Measurements from ENCODE around the gene PRKCH. TPM values are rescaled to one million over a fixed set of nuclear protein-coding genes. Genes with fewer than 3 reads are reported as not detected.
A peak's percentile ranks its signal among the peaks of the same experiment; 100 is the strongest.

The PRKCH gene
- 80.8 and 170 TPM in 2 replicates for total RNA-seq (2014; rRNA removed)
- percentile 87 among the genes with signal in this experiment for Bru-seq, nascent RNA
- BruChase-seq, experiment 1, labeled RNA remaining after a 6-hour chase, result percentile 69 among the genes with signal in this experiment
- percentile 75 among the genes with signal in this experiment for BruChase-seq, experiment 2, labeled RNA remaining after a 2-hour chase
- long read RNA-seq, transcript PRKCH-201 (14 exons, 3,582 nt), result major isoform, 79 of 124 reads
- long read RNA-seq, partial matches to known transcripts, result 20 of 124 reads
- long read RNA-seq, other reads (novel, unspliced or antisense), result 25 of 124 reads

DNA sequence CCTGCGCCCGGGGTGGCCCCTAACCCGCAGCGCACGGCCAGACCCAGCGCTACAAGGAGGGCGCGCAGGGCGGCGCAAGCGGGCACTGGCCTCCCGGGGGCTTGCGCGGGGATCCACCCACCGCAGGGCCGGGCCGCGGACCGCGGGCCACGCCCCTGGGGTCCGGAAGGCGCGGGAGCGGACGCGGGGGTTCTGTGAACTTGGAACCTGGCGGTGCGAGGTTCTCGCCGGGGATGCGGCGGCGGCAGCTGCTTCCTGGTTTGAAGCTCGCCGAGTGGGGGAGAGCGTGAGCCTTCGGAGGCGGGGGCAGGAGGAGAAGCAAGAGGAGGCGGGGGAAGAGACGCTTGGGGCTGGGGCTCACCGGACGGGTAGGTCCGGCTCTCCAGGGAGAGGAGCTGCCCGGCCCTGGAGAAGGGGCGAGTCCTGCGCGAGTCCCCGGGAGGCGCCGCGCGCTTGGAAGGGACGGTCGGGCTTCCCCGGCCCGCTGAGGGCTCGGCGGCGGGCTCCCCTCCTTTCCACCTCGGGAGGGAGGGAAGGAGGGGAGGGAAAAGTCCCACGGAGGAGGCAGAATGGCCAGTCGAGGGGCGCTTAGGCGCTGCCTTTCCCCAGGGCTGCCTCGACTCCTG is at the start of gene PRKCH:
Gene PRKCH (plus strand): TSS at position 195 of the 626 bp plus-strand sequence. CDS start 523 bp downstream, outside the sequence.
- Histone ChIP-seq H3K9ac (ENCODE audit: low read length) (peak within 1 kb of the TSS; percentile 76), H4K20me1 (ENCODE audit: low read length) (peaks cover 12% of the 10 kb centered on the region; the same call in 1 of the 2 replicates), H3K4me3 (ENCODE audit: low read length) (peak within 1 kb of the TSS; percentile 72), H2AFZ (ENCODE audit: low read length) (peak within 1 kb of the TSS; percentile 75), H3K27me3 (ENCODE audit: low read length) (no peaks in the 10 kb centered on the region), H3K4me1 (ENCODE audit: insufficient read depth, low read length) (peaks cover 23% of the 10 kb centered on the region), H3K79me2 (ENCODE audit: low read length) (peaks cover 38% of the 10 kb centered on the region), H3F3A (ENCODE audit: low read length, unreplicated experiment) (peaks cover 2% of the 10 kb centered on the region), H3K4me2 (ENCODE audit: low read length) (peak within 1 kb of the TSS; percentile 82), H3K9me3 (ENCODE audit: low read length) (no peaks in the 10 kb centered on the region), H3K27ac (ENCODE audit: low read length) (peak within 1 kb of the TSS; percentile 44), H3K36me3 (ENCODE audit: low read depth, low read length) (no peaks in the 10 kb centered on the region), H3K9me2 (replicated peaks; ENCODE audit: low read length) (no peaks in the 10 kb centered on the region)
- no TSS peak for BruUV-seq (replicated peaks)
- ATAC-seq (peak; percentile 71), DNase-seq (peak; percentile 90)
- POLR2A ChIA-PET (ENCODE audit: unreplicated experiment), result interaction anchor here (0.5 to 1.0 kb wide), 11 partner anchors 12 to 772 kb away, joined by 3 to 11 read pairs (median 4); partner anchors contain the start of gene SNAPC1
- CTCF ChIA-PET, result interaction anchor here (0.7 to 1.4 kb wide), 4 partner anchors 25 to 191 kb away, joined by 3 to 5 read pairs (median 3); no protein-coding TSS in a partner anchor
- TF ChIP-seq, protein P1, sequence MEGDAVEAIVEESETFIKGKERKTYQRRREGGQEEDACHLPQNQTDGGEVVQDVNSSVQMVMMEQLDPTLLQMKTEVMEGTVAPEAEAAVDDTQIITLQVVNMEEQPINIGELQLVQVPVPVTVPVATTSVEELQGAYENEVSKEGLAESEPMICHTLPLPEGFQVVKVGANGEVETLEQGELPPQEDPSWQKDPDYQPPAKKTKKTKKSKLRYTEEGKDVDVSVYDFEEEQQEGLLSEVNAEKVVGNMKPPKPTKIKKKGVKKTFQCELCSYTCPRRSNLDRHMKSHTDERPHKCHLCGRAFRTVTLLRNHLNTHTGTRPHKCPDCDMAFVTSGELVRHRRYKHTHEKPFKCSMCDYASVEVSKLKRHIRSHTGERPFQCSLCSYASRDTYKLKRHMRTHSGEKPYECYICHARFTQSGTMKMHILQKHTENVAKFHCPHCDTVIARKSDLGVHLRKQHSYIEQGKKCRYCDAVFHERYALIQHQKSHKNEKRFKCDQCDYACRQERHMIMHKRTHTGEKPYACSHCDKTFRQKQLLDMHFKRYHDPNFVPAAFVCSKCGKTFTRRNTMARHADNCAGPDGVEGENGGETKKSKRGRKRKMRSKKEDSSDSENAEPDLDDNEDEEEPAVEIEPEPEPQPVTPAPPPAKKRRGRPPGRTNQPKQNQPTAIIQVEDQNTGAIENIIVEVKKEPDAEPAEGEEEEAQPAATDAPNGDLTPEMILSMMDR (conservative IDR thresholded peaks at IDR 0.05; ENCODE audit: low read depth, low read length), result peak; percentile 58
- no peak for TF ChIP-seq EZH2 (IDR thresholded peaks at IDR 0.05; ENCODE audit: low read length, unreplicated experiment)
- TF ChIP-seq EZH2phosphoT487 (IDR thresholded peaks at IDR 0.05; ENCODE audit: borderline replicate concordance, low read length), result peak; percentile 47; the same call in 1 of the 2 replicates
- intact Hi-C loops (cut with micrococcal nuclease), result loop anchor here (1.0 to 2.0 kb wide), 5 partner anchors 24 to 117 kb away; no protein-coding TSS in a partner anchor

DNA sequence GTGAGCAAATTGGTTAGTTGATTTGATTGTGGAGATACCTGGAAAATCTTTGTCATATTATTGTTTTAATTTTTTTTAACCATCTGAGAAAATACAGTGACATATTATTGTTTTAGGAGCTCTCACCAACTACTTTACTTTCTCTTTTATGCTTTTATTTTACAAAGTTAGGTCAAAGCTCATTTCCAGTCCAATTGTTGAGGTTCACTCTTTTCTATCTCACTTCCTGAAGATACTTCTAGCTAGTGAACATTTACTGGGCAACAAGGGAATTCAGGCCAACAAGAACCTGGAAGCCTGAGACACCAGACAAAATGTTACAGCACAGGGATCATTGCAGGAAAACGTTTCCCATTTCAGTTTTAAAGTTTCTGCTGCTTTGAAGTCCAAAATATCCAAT is 44.1 kb upstream of the PRKCH start:
- H3K79me2 ChIP-seq (ENCODE audit: low read length), result peaks cover 35% of the 10 kb centered on the region
- peak overlapping the region; percentile 85 for H3K4me3 ChIP-seq (ENCODE audit: low read length)
- no peak for ATAC-seq
- no peaks in the 10 kb centered on the region for H3K9me3 ChIP-seq (ENCODE audit: low read length)
- TF ChIP-seq, protein P1 (conservative IDR thresholded peaks at IDR 0.05; ENCODE audit: low read depth, low read length), result no peak
- TF ChIP-seq EZH2phosphoT487 (IDR thresholded peaks at IDR 0.05; ENCODE audit: borderline replicate concordance, low read length), result no peak
- TF ChIP-seq EZH2 (IDR thresholded peaks at IDR 0.05; ENCODE audit: low read length, unreplicated experiment), result no peak
- ChIA-PET POLR2A (ENCODE audit: unreplicated experiment) (no interaction called here), CTCF (interaction anchor here (0.7 kb wide), 2 partner anchors 10 to 13 kb away, joined by 3 read pairs; no protein-coding TSS in a partner anchor)
- no peaks in the 10 kb centered on the region for H3K27me3 ChIP-seq (ENCODE audit: low read length)
- H3K9me2 ChIP-seq (replicated peaks; ENCODE audit: low read length), result no peaks in the 10 kb centered on the region
- peaks cover 30% of the 10 kb centered on the region for H3K4me1 ChIP-seq (ENCODE audit: insufficient read depth, low read length)
- H4K20me1 ChIP-seq (ENCODE audit: low read length), result peaks cover 31% of the 10 kb centered on the region
- H3K4me2 ChIP-seq (ENCODE audit: low read length), result peak overlapping the region; percentile 83
- H3K9ac ChIP-seq (ENCODE audit: low read length), result no peak overlapping the region
- intact Hi-C loops (cut with micrococcal nuclease), result no loop called here
- no peak for DNase-seq
- BruUV-seq (replicated peaks), result no TSS peak
- H3K36me3 ChIP-seq (ENCODE audit: low read depth, low read length), result no peaks in the 10 kb centered on the region
- no peaks in the 10 kb centered on the region for H3F3A ChIP-seq (ENCODE audit: low read length, unreplicated experiment)
- H2AFZ ChIP-seq (ENCODE audit: low read length), result no peak overlapping the region
- H3K27ac ChIP-seq (ENCODE audit: low read length), result no peak overlapping the region
